Neuronal stem cell (in vitro differentiated cells): Measurements from ENCODE around the gene RAB26.
A peak's percentile ranks its signal among the peaks of the same experiment; 100 is the strongest.

Experiments
- DNase-seq: peaks from one replicate; pipeline ENCODE4 v3.0.0-alpha.2; 2013; ENCODE audit warnings: low spot score
- H2AFZ ChIP-seq: one replicate; pipeline ENCODE4 v1.6.1; 2013; ENCODE audit warnings: mild to moderate bottlenecking, low read length, inconsistent platforms
- H2AK5ac ChIP-seq: 2 replicates; pipeline ENCODE4 v1.6.1; 2013; ENCODE audit warnings: low read depth, mild to moderate bottlenecking, inconsistent platforms, low read length, moderate library complexity, mixed read lengths
- H2BK120ac ChIP-seq: 2 replicates; pipeline ENCODE4 v1.6.1; 2013; ENCODE audit warnings: low read depth, mild to moderate bottlenecking, inconsistent platforms, low read length, moderate library complexity, mixed read lengths
- H2BK12ac ChIP-seq: one replicate; pipeline ENCODE4 v1.6.1; 2013; ENCODE audit warnings: low read length, inconsistent platforms
- H2BK15ac ChIP-seq: 2 replicates; pipeline ENCODE4 v1.6.1; 2013; ENCODE audit warnings: mild to moderate bottlenecking, low read length, inconsistent platforms, mixed read lengths
- H2BK5ac ChIP-seq: one replicate; pipeline ENCODE4 v1.6.1; 2013; ENCODE audit warnings: inconsistent platforms, mild to moderate bottlenecking, low read length, moderate library complexity
- H3K14ac ChIP-seq: one replicate; pipeline ENCODE4 v1.6.1; 2013; ENCODE audit warnings: low read length, inconsistent platforms
- H3K18ac ChIP-seq: 2 replicates; pipeline ENCODE4 v1.6.1; 2013; ENCODE audit warnings: low read length, inconsistent platforms
- H3K23ac ChIP-seq: 2 replicates; pipeline ENCODE4 v1.6.1; 2013; ENCODE audit warnings: low read depth, mild to moderate bottlenecking, mixed read lengths, low read length, inconsistent platforms; ENCODE audit not compliant: poor library complexity
- H3K27ac ChIP-seq: replicated peaks from 3 replicates; pipeline ENCODE4 v1.5.1; 2013; ENCODE audit warnings: low read length, inconsistent platforms
- H3K27me3 ChIP-seq, 3 experiments: 2 replicates each; pipeline ENCODE4 v1.6.1; 2013; ENCODE audit warnings: low read length in 3 of 3, mild to moderate bottlenecking in 2 of 3, inconsistent platforms in 1 of 3, low read depth in 1 of 3, mixed read lengths in 1 of 3, moderate library complexity in 1 of 3; ENCODE audit not compliant: control insufficient read depth in 3 of 3, insufficient read depth in 3 of 3
- H3K36me3 ChIP-seq, 2 donors: replicated peaks in 1 of 2; 2 replicates each; pipeline ENCODE4 v1.6.1; 2013; ENCODE audit warnings: low read length in 2 of 2; ENCODE audit not compliant: control insufficient read depth in 2 of 2, insufficient read depth in 2 of 2
- H3K4ac ChIP-seq: 2 replicates; pipeline ENCODE4 v1.6.1; 2013; ENCODE audit warnings: inconsistent platforms, mild to moderate bottlenecking, low read length, moderate library complexity
- H3K4me1 ChIP-seq, 2 donors: 1 replicate in 1 of 2; 2 replicates in 1 of 2; pipeline ENCODE4 v1.6.1; 2013; ENCODE audit warnings: low read length in 2 of 2, low read depth in 1 of 2; ENCODE audit not compliant: control insufficient read depth in 2 of 2, insufficient read depth in 1 of 2
- H3K4me2 ChIP-seq: one replicate; pipeline ENCODE4 v1.6.1; 2013; ENCODE audit warnings: mild to moderate bottlenecking, low read length, inconsistent platforms; ENCODE audit not compliant: insufficient read depth, poor library complexity, severe bottlenecking
- H3K4me3 ChIP-seq, 2 donors: 2 replicates each; pipeline ENCODE4 v1.5.1; 2013; ENCODE audit warnings: low read length in 2 of 2, mild to moderate bottlenecking in 2 of 2, inconsistent platforms in 1 of 2, moderate library complexity in 1 of 2
- H3K79me1 ChIP-seq: one replicate; pipeline ENCODE4 v1.6.1; 2013; ENCODE audit warnings: low read depth, mild to moderate bottlenecking, inconsistent platforms, low read length, moderate library complexity
- H3K9ac ChIP-seq: one replicate; pipeline ENCODE4 v1.6.1; 2013; ENCODE audit warnings: mild to moderate bottlenecking, low read depth, low read length, inconsistent platforms; ENCODE audit not compliant: poor library complexity
- H3K9me3 ChIP-seq, 2 donors: replicated peaks in 1 of 2; 2 replicates each; pipeline versions ENCODE3 to v1.6.1; 2013; ENCODE audit warnings: low read length in 2 of 2, mild to moderate bottlenecking in 2 of 2, inconsistent platforms in 1 of 2, low read depth in 1 of 2, mixed read lengths in 1 of 2, moderate library complexity in 1 of 2; ENCODE audit not compliant: control insufficient read depth in 2 of 2, insufficient read depth in 1 of 2
- H4K8ac ChIP-seq: one replicate; pipeline ENCODE4 v1.6.1; 2013; ENCODE audit warnings: low read depth, mild to moderate bottlenecking, inconsistent platforms, low read length, moderate library complexity
- H4K91ac ChIP-seq: one replicate; pipeline ENCODE4 v1.6.1; 2013; ENCODE audit warnings: low read length, low read depth, mild to moderate bottlenecking, inconsistent platforms; ENCODE audit not compliant: poor library complexity
- WGBS, 2 donors: extraction: QIAGEN DNeasy Blood & Tissue Kit; methylation state at CpG; one replicate each; pipeline ENCODE4 v1.1.7; 2013; ENCODE audit warnings: missing lambda C conversion rate in 2 of 2, mixed read lengths in 1 of 2; ENCODE audit not compliant: insufficient read length in 2 of 2, insufficient replicate concordance in 1 of 2; ENCODE audit errors: extremely low coverage in 2 of 2; 5-methylcytosine and 5-hydroxymethylcytosine counted together

RAB26 gene

GRCh38 chr16:2159175-2159838 lies 10.9 kb downstream of the RAB26 start:
- Histone ChIP-seq H3K9me3 (no peaks in the 10 kb centered on the region), H2BK12ac (no peak overlapping the region), H3K14ac (peak overlapping the region; percentile 71), H4K8ac (no peak overlapping the region), H2BK15ac (no peak overlapping the region), H3K36me3 (peaks cover 2 to 11% of the 10 kb centered on the region in 2 donors), H3K27ac (no peak overlapping the region), H3K18ac (peak overlapping the region; percentile 38), H3K9ac (peak overlapping the region; percentile 56), H2BK5ac (no peak overlapping the region), H3K4me2 (no peak overlapping the region), H4K91ac (no peak overlapping the region), H2BK120ac (no peak overlapping the region), H3K27me3 (no peaks in the 10 kb centered on the region), H3K79me1 (peaks cover 50% of the 10 kb centered on the region), H3K4me3 (peak overlapping the region in 1 of 2 donors; percentile 26), H3K4me1 (peaks cover 12 to 44% of the 10 kb centered on the region in 2 donors), H2AK5ac (peak overlapping the region; percentile 95), H3K4ac (no peak overlapping the region), H3K23ac (peak overlapping the region; percentile 73), H2AFZ (peak overlapping the region; percentile 49)
- DNase-seq, result no peak
- no CpG with 5 or more reads among the region's 24 CpGs for WGBS, 2 donors

DNA sequence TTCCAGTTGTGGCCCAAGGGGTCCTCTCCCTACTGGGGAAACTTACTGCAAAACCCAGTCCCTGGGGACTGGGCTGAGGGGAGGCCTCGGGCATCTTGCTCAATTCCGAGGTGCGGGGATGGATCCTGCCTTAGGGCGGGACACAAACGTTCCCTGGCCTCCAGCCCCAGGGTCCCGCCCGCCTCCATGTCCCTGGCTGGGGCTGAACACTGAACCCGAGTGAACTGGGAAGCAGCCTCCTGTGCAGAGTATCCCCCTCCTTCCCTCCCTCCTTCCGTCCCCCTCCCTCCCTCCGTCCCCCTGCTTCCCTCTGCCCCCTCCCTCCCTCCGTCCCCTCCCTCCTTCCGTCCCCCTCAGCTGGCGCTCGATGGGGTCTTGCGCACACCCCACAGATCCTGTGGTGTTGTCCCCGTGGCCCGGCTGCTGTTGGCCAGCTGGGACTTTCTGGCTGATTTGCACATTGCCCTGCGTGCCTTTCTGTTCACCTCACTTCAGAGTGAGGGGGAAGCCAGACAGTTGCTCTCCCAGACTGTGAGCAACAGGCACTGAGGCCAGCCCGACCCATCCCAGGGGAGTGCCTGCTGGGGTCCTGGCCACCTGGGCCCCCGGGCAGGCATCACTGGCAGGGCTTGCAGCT lies 12.6 kb downstream of the RAB26 start:
- peaks cover 54% of the 10 kb centered on the region for H3K79me1 ChIP-seq
- H3K27me3 ChIP-seq, result no peaks in the 10 kb centered on the region
- no peak overlapping the region for H2BK120ac ChIP-seq
- H3K4me2 ChIP-seq, result no peak overlapping the region
- H4K91ac ChIP-seq, result no peak overlapping the region
- H4K8ac ChIP-seq, result no peak overlapping the region
- no peak overlapping the region for H2BK5ac ChIP-seq
- no peak overlapping the region for H3K27ac ChIP-seq
- H3K23ac ChIP-seq, result no peak overlapping the region
- H3K4ac ChIP-seq, result peak overlapping the region; percentile 76
- H2BK12ac ChIP-seq, result no peak overlapping the region
- peaks cover 6 to 14% of the 10 kb centered on the region in 2 donors for H3K36me3 ChIP-seq
- H2AFZ ChIP-seq, result no peak overlapping the region
- peaks cover 11 to 44% of the 10 kb centered on the region in 2 donors for H3K4me1 ChIP-seq
- no peak for DNase-seq
- H3K18ac ChIP-seq, result peak overlapping the region; percentile 28
- H3K4me3 ChIP-seq, result no peak overlapping the region
- peak overlapping the region; percentile 60 for H3K9ac ChIP-seq
- no peak overlapping the region for H2BK15ac ChIP-seq
- no peak overlapping the region for H2AK5ac ChIP-seq
- peak overlapping the region; percentile 38 for H3K14ac ChIP-seq
- WGBS, 2 donors, result no CpG with 5 or more reads among the region's 20 CpGs
- no peaks in the 10 kb centered on the region for H3K9me3 ChIP-seq

- no peak overlapping the region for H2AFZ ChIP-seq
- peak overlapping the region; percentile 17 for H4K8ac ChIP-seq
- H3K27ac ChIP-seq, result no peak overlapping the region
- peaks cover 46% of the 10 kb centered on the region for H3K79me1 ChIP-seq
- no peak overlapping the region for H3K4me3 ChIP-seq
- H3K18ac ChIP-seq, result no peak overlapping the region
- H2BK120ac ChIP-seq, result no peak overlapping the region
- H3K4me1 ChIP-seq, result peaks cover 8 to 38% of the 10 kb centered on the region in 2 donors
- no peaks in the 10 kb centered on the region for H3K9me3 ChIP-seq
- peak overlapping the region; percentile 58 for H2BK12ac ChIP-seq
- H2BK15ac ChIP-seq, result no peak overlapping the region
- H3K4ac ChIP-seq, result no peak overlapping the region
- no peaks in the 10 kb centered on the region for H3K27me3 ChIP-seq
- H3K14ac ChIP-seq, result no peak overlapping the region
- H3K23ac ChIP-seq, result peak overlapping the region; percentile 3
- H2AK5ac ChIP-seq, result peak overlapping the region; percentile 63
- no peak overlapping the region for H3K9ac ChIP-seq
- no peak overlapping the region for H3K4me2 ChIP-seq
- H3K36me3 ChIP-seq, result peaks cover 9 to 22% of the 10 kb centered on the region in 2 donors
- no peak for DNase-seq
- H2BK5ac ChIP-seq, result no peak overlapping the region
- H4K91ac ChIP-seq, result no peak overlapping the region
- no CpG with 5 or more reads among the region's 10 CpGs for WGBS, 2 donors
Measured at GRCh38 chr16:2161911-2162310, 13.5 kb downstream of the RAB26 start.

DNA sequence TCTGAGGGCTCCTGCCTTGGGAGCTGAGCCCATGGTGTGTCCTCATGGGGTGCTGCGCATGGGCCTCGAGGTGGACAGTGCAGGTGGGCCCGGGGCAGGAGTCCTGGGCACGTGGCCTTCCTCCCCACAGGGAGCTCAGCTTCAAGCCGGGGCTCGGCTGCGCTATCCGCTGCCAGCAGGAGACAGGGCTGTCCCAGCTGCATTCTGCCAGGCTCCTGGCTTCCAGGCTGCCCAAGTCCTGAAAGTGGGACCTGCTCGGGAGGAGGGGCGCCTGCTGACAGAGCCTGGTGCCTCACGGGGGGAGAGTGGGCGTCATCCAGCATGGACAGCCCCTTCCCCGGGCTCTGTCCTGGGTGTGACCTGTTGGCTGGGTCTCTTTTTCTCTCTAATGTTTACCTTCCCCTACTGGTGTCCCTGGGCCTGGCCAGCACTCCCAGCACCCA lies 14.3 kb downstream of the RAB26 start:
- Histone ChIP-seq H3K9ac (no peak overlapping the region), H2AFZ (no peak overlapping the region), H3K18ac (no peak overlapping the region), H3K27me3 (no peaks in the 10 kb centered on the region), H2BK15ac (no peak overlapping the region), H4K91ac (no peak overlapping the region), H3K9me3 (no peaks in the 10 kb centered on the region), H3K4me1 (peaks cover 6 to 32% of the 10 kb centered on the region in 2 donors), H4K8ac (no peak overlapping the region), H3K79me1 (peaks cover 39% of the 10 kb centered on the region), H2BK5ac (no peak overlapping the region), H2BK120ac (no peak overlapping the region), H3K4me3 (no peak overlapping the region), H3K23ac (peak overlapping the region; percentile 55), H3K27ac (no peak overlapping the region), H2AK5ac (no peak overlapping the region), H3K14ac (no peak overlapping the region), H3K4me2 (no peak overlapping the region), H3K4ac (no peak overlapping the region), H2BK12ac (no peak overlapping the region), H3K36me3 (peaks cover 12 to 28% of the 10 kb centered on the region in 2 donors)
- WGBS, 2 donors, result no CpG with 5 or more reads among the region's 13 CpGs
- no peak for DNase-seq
